Progenitor cell of endocrine pancreas (in vitro differentiated cells): Measurements from ENCODE around the gene OR5AU1. TPM values are rescaled to one million over a fixed set of nuclear protein-coding genes. Genes with fewer than 3 reads are reported as not detected.

Experiments used
- DNase-seq: peaks from one replicate; pipeline ENCODE4 v3.0.0; 2021; ENCODE audit warnings: low spot score; ENCODE audit not compliant: unreplicated experiment
- H3K27ac Mint-ChIP-seq: 2 replicates; pipeline ENCODE4 v1.8.0; 2021; ENCODE audit warnings: mild to moderate bottlenecking, moderate library complexity, mixed read lengths
- H3K27me3 Mint-ChIP-seq: 2 replicates; pipeline ENCODE4 v1.8.0; 2021; ENCODE audit warnings: mixed read lengths
- H3K36me3 Mint-ChIP-seq: 2 replicates; pipeline ENCODE4 v1.8.0; 2022; ENCODE audit warnings: mixed read lengths; ENCODE audit not compliant: insufficient read depth
- H3K4me1 Mint-ChIP-seq: 2 replicates; pipeline ENCODE4 v1.8.0; 2021; ENCODE audit warnings: low read depth, mixed read lengths
- H3K4me3 Mint-ChIP-seq: 2 replicates; pipeline ENCODE4 v1.8.0; 2021; ENCODE audit warnings: low read depth, mild to moderate bottlenecking, moderate library complexity, mixed read lengths
- H3K9me3 Mint-ChIP-seq: 2 replicates; pipeline ENCODE4 v1.8.0; 2021; ENCODE audit warnings: low read depth, mixed read lengths
- CTCF ChIP-seq: fragments of 200-600 bp; sonication (generic); IDR thresholded peaks from one replicate; pipeline ENCODE4 v1.5.0; 2021; ENCODE audit warnings: antibody characterized with exemption, mild to moderate bottlenecking; ENCODE audit not compliant: unreplicated experiment
- long read RNA-seq: library from polyadenylated mRNA; unstranded; transcript quantifications from one replicate; pipeline ENCODE4 v2.0.0, GENCODE V29; 2020
- total RNA-seq: library from RNA; stranded (reverse); gene quantifications from 2 replicates; pipeline ENCODE4 v1.2.1, GENCODE V29; 2021

Gene OR5AU1
- not detected in 2 replicates for total RNA-seq
- long read RNA-seq, result 0 reads

GRCh38 chr14:21155963-21156362, at the start of gene OR5AU1:
Gene OR5AU1 (minus strand): TSS chr14:21156063. CDS start chr14:21155872, 191 bp downstream.
- Mint-ChIP-seq H3K36me3 (no peaks in the 10 kb centered on the region), H3K27ac (no peak within 1 kb of the TSS), H3K27me3 (peaks cover 18% of the 10 kb centered on the region), H3K9me3 (no peaks in the 10 kb centered on the region), H3K4me1 (no peaks in the 10 kb centered on the region), H3K4me3 (no peak within 1 kb of the TSS)
- TF ChIP-seq CTCF, result no peak
- DNase-seq, result no peak

- peak overlapping the region; percentile 49 for H3K27ac Mint-ChIP-seq
- no peak for TF ChIP-seq CTCF
- H3K36me3 Mint-ChIP-seq, result peaks cover 44% of the 10 kb centered on the region
- peaks cover 34% of the 10 kb centered on the region for H3K4me1 Mint-ChIP-seq
- no peaks in the 10 kb centered on the region for H3K9me3 Mint-ChIP-seq
- H3K27me3 Mint-ChIP-seq, result no peaks in the 10 kb centered on the region
- no peak for DNase-seq
- no peak overlapping the region for H3K4me3 Mint-ChIP-seq
These were observed 49.3 kb upstream of the OR5AU1 start for GRCh38 chr14:21205026-21205677.

GRCh38 chr14:21204167-21205025, 48.5 kb upstream of the OR5AU1 start:
- Mint-ChIP-seq H3K4me1 (peaks cover 34% of the 10 kb centered on the region), H3K27me3 (no peaks in the 10 kb centered on the region), H3K4me3 (no peak overlapping the region), H3K9me3 (no peaks in the 10 kb centered on the region), H3K36me3 (peaks cover 38% of the 10 kb centered on the region), H3K27ac (peak overlapping the region; percentile 49)
- no peak for DNase-seq
- TF ChIP-seq CTCF, result no peak

GRCh38 chr14:21203470-21204166, 47.8 kb upstream of the OR5AU1 start:
- Mint-ChIP-seq H3K4me1 (peaks cover 34% of the 10 kb centered on the region), H3K4me3 (peak overlapping the region; percentile 1), H3K27me3 (no peaks in the 10 kb centered on the region), H3K27ac (peak overlapping the region; percentile 49), H3K9me3 (no peaks in the 10 kb centered on the region), H3K36me3 (peaks cover 36% of the 10 kb centered on the region)
- no peak for DNase-seq
- TF ChIP-seq CTCF, result no peak
